ENCODE measurements around the gene SNX18. TPM values are rescaled to one million over a fixed set of nuclear protein-coding genes. Genes with fewer than 3 reads are reported as not detected.

SNX18 gene
- total RNA-seq, 4 donors from 2014 or later, result 17.9 to 43.2 (median 24.4) TPM

DNA sequence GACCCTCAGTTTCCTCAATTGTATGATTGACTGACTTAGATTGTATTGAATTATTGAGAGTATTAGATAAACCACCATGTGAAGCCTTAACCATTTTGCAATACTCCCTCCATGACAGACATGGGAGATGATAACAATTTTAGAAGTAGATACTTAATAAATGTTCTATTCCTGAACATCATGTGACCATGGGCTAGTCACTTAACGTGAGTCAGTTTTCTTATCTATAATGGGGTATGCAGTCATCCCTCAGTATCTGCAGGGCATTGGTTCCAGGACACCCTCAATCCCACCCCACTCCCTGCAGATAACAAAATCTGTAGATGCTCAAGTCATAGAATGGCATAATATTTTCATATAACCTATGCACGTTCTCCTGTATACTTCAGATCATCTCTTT lies 31.0 kb downstream of the SNX18 start:
- no peaks in the 10 kb centered on the region for H3K36me3 ChIP-seq
- H3K9me3 ChIP-seq, result no peaks in the 10 kb centered on the region
- DNase-seq (ENCODE audit: low spot score in 2 of 2), result no peak
- H3K4me3 ChIP-seq, result no peak overlapping the region
- peaks cover 19% of the 10 kb centered on the region for H3K4me1 ChIP-seq
- H3K27ac ChIP-seq, result no peak overlapping the region
- no peak for TF ChIP-seq POLR2AphosphoS5 (IDR thresholded peaks at IDR 0.05)
- no peak for TF ChIP-seq POLR2A (IDR thresholded peaks at IDR 0.05)
- TF ChIP-seq EP300 (IDR thresholded peaks at IDR 0.05), result no peak
- TF ChIP-seq, protein P1, sequence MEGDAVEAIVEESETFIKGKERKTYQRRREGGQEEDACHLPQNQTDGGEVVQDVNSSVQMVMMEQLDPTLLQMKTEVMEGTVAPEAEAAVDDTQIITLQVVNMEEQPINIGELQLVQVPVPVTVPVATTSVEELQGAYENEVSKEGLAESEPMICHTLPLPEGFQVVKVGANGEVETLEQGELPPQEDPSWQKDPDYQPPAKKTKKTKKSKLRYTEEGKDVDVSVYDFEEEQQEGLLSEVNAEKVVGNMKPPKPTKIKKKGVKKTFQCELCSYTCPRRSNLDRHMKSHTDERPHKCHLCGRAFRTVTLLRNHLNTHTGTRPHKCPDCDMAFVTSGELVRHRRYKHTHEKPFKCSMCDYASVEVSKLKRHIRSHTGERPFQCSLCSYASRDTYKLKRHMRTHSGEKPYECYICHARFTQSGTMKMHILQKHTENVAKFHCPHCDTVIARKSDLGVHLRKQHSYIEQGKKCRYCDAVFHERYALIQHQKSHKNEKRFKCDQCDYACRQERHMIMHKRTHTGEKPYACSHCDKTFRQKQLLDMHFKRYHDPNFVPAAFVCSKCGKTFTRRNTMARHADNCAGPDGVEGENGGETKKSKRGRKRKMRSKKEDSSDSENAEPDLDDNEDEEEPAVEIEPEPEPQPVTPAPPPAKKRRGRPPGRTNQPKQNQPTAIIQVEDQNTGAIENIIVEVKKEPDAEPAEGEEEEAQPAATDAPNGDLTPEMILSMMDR (IDR thresholded peaks at IDR 0.05), result no peak
- WGBS, result 76% methylated on average over 2 of the region's 2 CpGs
- no peaks in the 10 kb centered on the region for H3K27me3 ChIP-seq

DNA sequence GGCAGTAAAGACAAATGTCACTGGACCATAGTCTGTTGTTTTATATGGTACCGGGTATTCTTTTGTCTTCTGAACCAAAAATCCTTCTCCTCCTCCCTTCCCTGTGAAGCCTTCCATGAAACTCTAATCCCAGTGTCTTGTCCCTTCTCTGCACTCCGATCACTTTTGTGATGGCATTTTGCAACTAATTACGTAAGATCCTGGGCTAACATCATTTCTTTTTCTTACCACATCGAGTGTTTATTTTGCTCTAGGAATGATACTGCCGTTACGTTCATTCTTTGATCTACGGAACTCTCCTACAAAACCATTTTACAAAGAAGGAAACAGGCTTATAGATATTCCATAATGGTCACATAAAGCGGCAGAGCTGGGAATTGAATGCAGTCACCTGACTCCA lies 33.7 kb downstream of the SNX18 start:
- Histone ChIP-seq H3K9me3 (no peaks in the 10 kb centered on the region), H3K27me3 (no peaks in the 10 kb centered on the region)
- 92% methylated on average over 8 of the region's 8 CpGs for WGBS

DNA sequence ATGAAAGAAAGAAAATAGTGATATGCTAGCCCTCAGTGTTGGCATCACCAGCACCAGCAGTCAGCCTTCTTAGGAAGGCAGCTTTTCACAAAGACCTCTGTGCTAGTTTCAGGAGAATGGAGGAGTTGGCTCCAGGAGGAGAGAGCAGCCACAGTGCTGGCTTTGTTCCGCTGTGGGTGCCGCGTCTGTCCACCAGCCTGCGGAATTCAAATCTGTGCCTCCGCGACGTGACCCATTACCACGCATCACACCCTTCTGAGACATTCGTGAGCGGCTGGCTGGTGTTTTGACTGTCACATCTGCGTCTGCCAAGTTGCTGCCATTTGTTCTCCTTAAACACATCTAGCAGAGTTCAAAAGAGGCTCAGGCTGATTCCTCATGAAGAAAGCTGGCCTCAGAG lies 34.4 kb downstream of the SNX18 start:
- WGBS, result 96% methylated on average over 11 of the region's 11 CpGs
- peaks cover 9% of the 10 kb centered on the region for H3K4me1 ChIP-seq

More for the DNA sequence above, 33.7 kb downstream of the SNX18 start:
- Histone ChIP-seq H3K27ac (no peak overlapping the region), H3K36me3 (no peaks in the 10 kb centered on the region), H3K4me3 (no peak overlapping the region), H3K4me1 (peaks cover 9% of the 10 kb centered on the region)
- TF ChIP-seq POLR2AphosphoS5 (IDR thresholded peaks at IDR 0.05), result no peak
- no peak for TF ChIP-seq EP300 (IDR thresholded peaks at IDR 0.05)
- TF ChIP-seq POLR2A (IDR thresholded peaks at IDR 0.05), result no peak
- TF ChIP-seq, protein P1 (IDR thresholded peaks at IDR 0.05), result no peak
- no peak for DNase-seq (ENCODE audit: low spot score in 2 of 2)

DNA sequence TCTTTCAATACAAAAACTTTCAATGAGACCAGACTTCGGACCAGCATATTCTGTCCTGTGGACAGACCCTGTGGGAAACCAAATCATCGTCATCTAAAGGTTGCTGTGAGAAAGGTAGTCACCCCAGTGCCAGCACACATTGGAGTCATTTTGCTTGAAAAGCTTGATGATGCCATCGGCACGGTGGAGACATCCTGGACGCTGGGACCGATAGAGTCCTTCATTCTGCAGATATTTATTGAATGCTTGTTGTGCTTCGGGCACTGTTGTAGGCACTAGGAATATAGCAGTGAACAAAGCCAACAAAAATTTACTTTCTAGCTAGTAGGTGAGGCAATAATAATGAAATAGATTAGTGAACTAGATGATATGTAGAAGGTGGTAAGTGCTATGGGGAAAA lies 34.9 kb downstream of the SNX18 start:
- WGBS, result 96% methylated on average over 7 of the region's 7 CpGs
- Histone ChIP-seq H3K36me3 (no peaks in the 10 kb centered on the region), H3K4me3 (no peak overlapping the region), H3K4me1 (peaks cover 8% of the 10 kb centered on the region), H3K27ac (no peak overlapping the region), H3K9me3 (no peaks in the 10 kb centered on the region), H3K27me3 (no peaks in the 10 kb centered on the region)
- TF ChIP-seq, protein P1 (IDR thresholded peaks at IDR 0.05), result no peak
- no peak for TF ChIP-seq POLR2AphosphoS5 (IDR thresholded peaks at IDR 0.05)
- no peak for TF ChIP-seq EP300 (IDR thresholded peaks at IDR 0.05)
- no peak for TF ChIP-seq POLR2A (IDR thresholded peaks at IDR 0.05)
- no peak for DNase-seq (ENCODE audit: low spot score in 2 of 2)

More for the DNA sequence above, 34.4 kb downstream of the SNX18 start:
- Histone ChIP-seq H3K36me3 (no peaks in the 10 kb centered on the region), H3K9me3 (no peaks in the 10 kb centered on the region), H3K27me3 (no peaks in the 10 kb centered on the region), H3K27ac (no peak overlapping the region), H3K4me3 (no peak overlapping the region)
- no peak for DNase-seq (ENCODE audit: low spot score in 2 of 2)
- TF ChIP-seq EP300 (IDR thresholded peaks at IDR 0.05), result no peak
- no peak for TF ChIP-seq POLR2AphosphoS5 (IDR thresholded peaks at IDR 0.05)
- TF ChIP-seq, protein P1 (IDR thresholded peaks at IDR 0.05), result no peak
- TF ChIP-seq POLR2A (IDR thresholded peaks at IDR 0.05), result no peak

DNA sequence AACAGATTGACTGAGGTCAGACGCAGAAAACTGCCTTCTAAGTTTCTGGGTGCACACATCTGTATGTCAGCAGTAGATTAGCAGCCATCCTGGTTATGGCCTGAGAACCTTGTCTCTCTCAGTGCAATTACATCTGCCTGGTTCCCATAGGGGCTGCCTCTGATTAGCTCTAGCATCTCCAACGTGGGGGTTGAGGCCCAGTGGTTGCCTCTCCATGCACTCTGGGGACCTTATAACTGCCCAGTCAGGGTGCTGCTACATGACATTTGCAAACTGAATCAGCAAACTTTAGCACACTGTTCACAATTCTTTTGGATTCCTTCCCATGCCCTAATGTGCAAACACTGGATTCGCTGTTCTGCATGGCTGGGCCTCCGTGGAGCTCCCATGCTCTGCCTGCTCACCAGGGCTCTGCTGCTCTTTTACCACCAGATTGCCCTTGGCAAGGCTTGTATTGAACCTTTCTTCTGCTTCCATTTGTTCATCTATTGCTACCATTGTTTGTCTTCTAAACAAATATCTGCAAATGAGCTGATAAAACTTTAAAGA lies 36.2 kb downstream of the SNX18 start:
- H3K27ac ChIP-seq, result no peak overlapping the region
- no peak for DNase-seq (ENCODE audit: low spot score in 2 of 2)
- no peaks in the 10 kb centered on the region for H3K36me3 ChIP-seq
- no peaks in the 10 kb centered on the region for H3K27me3 ChIP-seq
- H3K9me3 ChIP-seq, result no peaks in the 10 kb centered on the region
- H3K4me1 ChIP-seq, result no peaks in the 10 kb centered on the region
- WGBS, result 73% methylated on average over 4 of the region's 4 CpGs
- TF ChIP-seq, protein P1 (IDR thresholded peaks at IDR 0.05), result no peak
- no peak for TF ChIP-seq POLR2A (IDR thresholded peaks at IDR 0.05)
- TF ChIP-seq EP300 (IDR thresholded peaks at IDR 0.05), result no peak
- TF ChIP-seq POLR2AphosphoS5 (IDR thresholded peaks at IDR 0.05), result no peak
- no peak overlapping the region for H3K4me3 ChIP-seq

Measured in suprapubic skin (tissue), 4 donors.